ENCODE data around the gene OSR1.
"Not testable (repeated sequence)": the region's sequence is repeated elsewhere in the genome, so short reads cannot be mapped to it uniquely, and the experiment has no call there.

OSR1 gene

GRCh38 chr2:19358242-19359020 lies at the start of gene OSR1:
OSR1 (minus strand) TSS chr2:19358623; CDS start chr2:19353805, 4,818 bp downstream.
- Mint-ChIP-seq H3K27ac (no peak within 1 kb of the TSS), H3K4me1 (ENCODE audit: low read depth) (peaks cover 51% of the 10 kb centered on the region), H3K9me3 (no peaks in the 10 kb centered on the region), H3K27me3 (peaks cover 91% of the 10 kb centered on the region), H3K36me3 (ENCODE audit: low read depth) (no peaks in the 10 kb centered on the region), H3K4me3 (peak within 1 kb of the TSS; percentile 47)

DNA sequence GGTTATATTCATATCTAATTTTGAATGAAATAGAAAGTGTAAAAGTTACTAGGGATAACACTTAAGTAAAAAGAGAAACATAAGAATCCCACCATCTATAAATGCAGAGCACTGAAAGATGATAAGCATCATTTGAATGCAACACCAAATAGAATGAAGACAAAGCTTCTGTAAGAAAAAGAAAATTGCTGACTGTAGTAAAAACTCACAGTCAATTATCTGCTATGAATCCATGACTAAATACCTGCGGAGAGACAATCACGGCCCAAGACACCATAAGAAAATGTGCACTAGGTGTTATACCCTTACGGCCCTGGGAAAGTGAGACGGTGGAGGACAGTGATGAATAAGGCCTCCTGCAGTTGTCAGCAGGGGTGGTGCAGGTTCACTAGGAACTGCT lies 45.4 kb upstream of the OSR1 start:
- Mint-ChIP-seq H3K27me3 (peaks cover 13% of the 10 kb centered on the region), H3K27ac (no peak overlapping the region), H3K4me3 (no peak overlapping the region), H3K9me3 (no peaks in the 10 kb centered on the region), H3K4me1 (ENCODE audit: low read depth) (no peaks in the 10 kb centered on the region), H3K36me3 (ENCODE audit: low read depth) (no peaks in the 10 kb centered on the region)

DNA sequence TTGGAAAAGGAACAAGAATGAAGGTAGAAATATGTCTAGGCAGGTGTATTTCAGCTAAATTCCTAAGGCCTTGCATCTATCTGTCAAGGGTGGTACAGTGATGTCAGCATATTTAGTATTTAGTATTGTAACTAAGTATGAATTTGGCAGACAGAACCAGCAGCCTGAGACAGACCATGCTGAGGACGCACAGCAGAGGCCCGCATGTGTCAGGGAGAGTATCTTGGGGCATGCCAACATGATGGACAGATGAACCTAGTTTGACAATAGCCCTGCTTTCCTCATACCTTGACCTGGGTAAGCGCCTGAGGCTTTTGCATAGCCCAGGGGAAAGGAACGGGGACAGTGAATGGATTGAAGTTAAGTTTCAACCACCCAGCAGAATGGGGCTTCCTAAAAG lies 33.8 kb upstream of the OSR1 start:
- peaks cover 24% of the 10 kb centered on the region for H3K27me3 Mint-ChIP-seq
- H3K4me1 Mint-ChIP-seq (ENCODE audit: low read depth): no peaks in the 10 kb centered on the region
- no peaks in the 10 kb centered on the region for H3K36me3 Mint-ChIP-seq (ENCODE audit: low read depth)
- no peak overlapping the region for H3K4me3 Mint-ChIP-seq
- H3K27ac Mint-ChIP-seq: no peak overlapping the region
- H3K9me3 Mint-ChIP-seq: peaks cover 5% of the 10 kb centered on the region

GRCh38 chr2:19389469-19389868 lies 31.0 kb upstream of the OSR1 start:
- peaks cover 33% of the 10 kb centered on the region for H3K27me3 Mint-ChIP-seq
- H3K36me3 Mint-ChIP-seq (ENCODE audit: low read depth); H3K4me1 Mint-ChIP-seq (ENCODE audit: low read depth); H3K4me3 Mint-ChIP-seq; H3K27ac Mint-ChIP-seq: not testable (repeated sequence)
- H3K9me3 Mint-ChIP-seq: peaks cover 10% of the 10 kb centered on the region

DNA sequence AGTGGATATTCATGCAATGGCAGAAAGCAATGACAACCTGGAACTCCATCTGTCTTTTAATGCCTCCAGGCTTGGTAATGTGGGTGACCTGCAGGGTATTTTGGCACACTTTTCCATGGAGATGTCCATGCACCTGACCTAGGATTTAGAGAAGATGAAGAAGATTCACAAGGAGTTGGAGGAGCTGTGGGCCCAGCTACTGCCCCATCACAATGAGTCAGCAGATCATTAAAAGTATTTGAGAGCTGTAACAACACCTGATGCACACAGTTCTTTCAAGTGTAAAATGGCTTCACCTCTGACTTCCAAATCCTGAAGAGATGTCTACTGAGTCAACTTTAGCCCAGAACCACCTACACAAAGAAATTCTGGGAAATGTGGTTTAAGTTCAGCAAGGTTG lies 22.1 kb upstream of the OSR1 start:
- Mint-ChIP-seq H3K4me1 (ENCODE audit: low read depth) (no peaks in the 10 kb centered on the region), H3K27ac (no peak overlapping the region), H3K9me3 (no peaks in the 10 kb centered on the region), H3K27me3 (peaks cover 32% of the 10 kb centered on the region), H3K36me3 (ENCODE audit: low read depth) (no peaks in the 10 kb centered on the region), H3K4me3 (no peak overlapping the region)

DNA sequence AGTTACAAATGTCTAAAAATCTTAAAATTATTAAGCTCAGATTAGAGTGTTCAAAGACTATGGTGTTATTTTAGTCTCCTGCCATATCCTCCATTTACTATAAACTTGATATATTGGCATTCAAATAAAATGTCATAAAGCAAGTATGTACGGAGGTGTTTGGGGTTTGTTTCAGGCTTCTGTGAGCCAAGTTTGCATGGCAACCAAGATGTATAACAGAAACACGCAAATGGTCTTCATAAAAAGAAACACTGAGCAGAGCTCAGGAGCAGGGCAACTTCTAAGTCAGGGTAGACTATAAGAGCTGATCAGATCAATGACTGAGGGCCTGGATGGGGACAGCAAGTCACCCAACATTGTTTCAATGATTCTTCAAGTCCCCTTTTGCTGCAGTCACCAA lies 20.5 kb upstream of the OSR1 start:
- H3K4me1 Mint-ChIP-seq (ENCODE audit: low read depth): no peaks in the 10 kb centered on the region
- H3K27me3 Mint-ChIP-seq: peaks cover 41% of the 10 kb centered on the region
- no peaks in the 10 kb centered on the region for H3K9me3 Mint-ChIP-seq
- no peak overlapping the region for H3K27ac Mint-ChIP-seq
- no peaks in the 10 kb centered on the region for H3K36me3 Mint-ChIP-seq (ENCODE audit: low read depth)
- no peak overlapping the region for H3K4me3 Mint-ChIP-seq

DNA sequence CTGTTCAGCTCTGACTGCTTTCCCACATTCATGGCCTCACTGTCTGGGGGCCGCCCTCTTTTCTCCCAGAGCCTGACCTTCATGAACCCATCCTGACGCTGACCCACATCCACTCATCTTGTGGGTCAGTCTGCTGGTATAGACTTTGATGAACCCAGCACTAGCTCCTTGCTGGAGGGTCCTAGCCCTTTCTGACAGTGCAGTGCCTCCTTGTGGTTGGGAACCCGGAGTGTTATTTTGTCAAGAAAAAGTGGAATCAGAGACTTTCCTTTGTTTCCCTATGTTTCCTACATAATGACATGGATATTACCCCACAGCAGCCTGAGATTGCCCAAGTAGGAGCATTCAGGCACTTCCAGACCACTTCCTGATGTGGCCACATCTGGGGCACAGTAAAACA lies 19.3 kb upstream of the OSR1 start:
- no peak overlapping the region for H3K27ac Mint-ChIP-seq
- H3K27me3 Mint-ChIP-seq: peaks cover 46% of the 10 kb centered on the region
- H3K9me3 Mint-ChIP-seq: no peaks in the 10 kb centered on the region
- H3K36me3 Mint-ChIP-seq (ENCODE audit: low read depth): no peaks in the 10 kb centered on the region
- H3K4me3 Mint-ChIP-seq: no peak overlapping the region
- H3K4me1 Mint-ChIP-seq (ENCODE audit: low read depth): no peaks in the 10 kb centered on the region

GRCh38 chr2:19373352-19373751 lies 14.9 kb upstream of the OSR1 start:
- Mint-ChIP-seq H3K4me1 (ENCODE audit: low read depth) (no peaks in the 10 kb centered on the region), H3K4me3 (no peak overlapping the region), H3K36me3 (ENCODE audit: low read depth) (no peaks in the 10 kb centered on the region), H3K9me3 (no peaks in the 10 kb centered on the region), H3K27ac (no peak overlapping the region), H3K27me3 (peaks cover 47% of the 10 kb centered on the region)

GRCh38 chr2:19371996-19372582 lies 13.7 kb upstream of the OSR1 start:
- H3K9me3 Mint-ChIP-seq: no peaks in the 10 kb centered on the region
- no peaks in the 10 kb centered on the region for H3K36me3 Mint-ChIP-seq (ENCODE audit: low read depth)
- H3K27me3 Mint-ChIP-seq: peaks cover 46% of the 10 kb centered on the region
- no peaks in the 10 kb centered on the region for H3K4me1 Mint-ChIP-seq (ENCODE audit: low read depth)
- no peak overlapping the region for H3K27ac Mint-ChIP-seq
- H3K4me3 Mint-ChIP-seq: no peak overlapping the region

DNA sequence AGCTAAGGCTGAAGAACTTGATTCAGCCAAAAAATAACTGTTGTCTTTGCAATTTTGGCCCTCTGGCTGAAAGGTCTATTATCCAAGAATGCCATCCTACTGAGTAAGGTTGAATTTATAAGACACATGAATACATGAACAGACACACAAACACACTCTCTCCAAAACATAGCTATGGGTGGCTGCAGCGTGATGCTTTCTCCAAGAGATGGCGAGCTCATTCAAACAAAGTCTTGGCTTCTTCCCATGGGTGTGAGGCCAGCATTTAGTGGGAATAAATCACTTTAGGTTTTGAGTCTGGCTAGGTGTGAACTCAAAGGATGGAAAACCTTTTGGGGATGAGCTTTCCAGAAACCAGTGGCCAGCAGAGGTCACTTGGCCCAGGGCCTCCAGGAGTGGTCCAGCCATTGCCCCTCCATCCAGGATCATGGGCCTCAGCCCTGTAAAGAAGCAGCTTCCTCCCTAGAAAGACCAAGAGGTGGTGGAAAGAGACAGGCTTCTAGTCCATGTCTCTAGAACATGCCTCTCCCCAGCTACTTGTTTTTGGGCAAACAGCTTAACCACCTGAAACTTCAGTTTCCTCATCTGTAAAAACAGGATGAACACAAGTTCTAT lies 11.0 kb upstream of the OSR1 start:
- H3K4me1 Mint-ChIP-seq (ENCODE audit: low read depth): no peaks in the 10 kb centered on the region
- H3K36me3 Mint-ChIP-seq (ENCODE audit: low read depth): no peaks in the 10 kb centered on the region
- no peaks in the 10 kb centered on the region for H3K9me3 Mint-ChIP-seq
- peaks cover 32% of the 10 kb centered on the region for H3K27me3 Mint-ChIP-seq
- H3K4me3 Mint-ChIP-seq: no peak overlapping the region
- H3K27ac Mint-ChIP-seq: no peak overlapping the region

- no peak overlapping the region for H3K4me3 Mint-ChIP-seq
- H3K9me3 Mint-ChIP-seq: no peaks in the 10 kb centered on the region
- peaks cover 33% of the 10 kb centered on the region for H3K27me3 Mint-ChIP-seq
- no peaks in the 10 kb centered on the region for H3K36me3 Mint-ChIP-seq (ENCODE audit: low read depth)
- no peak overlapping the region for H3K27ac Mint-ChIP-seq
- peaks cover under 1% of the 10 kb centered on the region for H3K4me1 Mint-ChIP-seq (ENCODE audit: low read depth)
Observed at GRCh38 chr2:19368760-19369159, 10.3 kb upstream of the OSR1 start.

- peaks cover 42% of the 10 kb centered on the region for H3K27me3 Mint-ChIP-seq
- no peak overlapping the region for H3K27ac Mint-ChIP-seq
- H3K4me1 Mint-ChIP-seq (ENCODE audit: low read depth): peaks cover 15% of the 10 kb centered on the region
- H3K9me3 Mint-ChIP-seq: no peaks in the 10 kb centered on the region
- no peak overlapping the region for H3K4me3 Mint-ChIP-seq
- no peaks in the 10 kb centered on the region for H3K36me3 Mint-ChIP-seq (ENCODE audit: low read depth)
Observed at GRCh38 chr2:19367326-19367725, 8.9 kb upstream of the OSR1 start.

DNA sequence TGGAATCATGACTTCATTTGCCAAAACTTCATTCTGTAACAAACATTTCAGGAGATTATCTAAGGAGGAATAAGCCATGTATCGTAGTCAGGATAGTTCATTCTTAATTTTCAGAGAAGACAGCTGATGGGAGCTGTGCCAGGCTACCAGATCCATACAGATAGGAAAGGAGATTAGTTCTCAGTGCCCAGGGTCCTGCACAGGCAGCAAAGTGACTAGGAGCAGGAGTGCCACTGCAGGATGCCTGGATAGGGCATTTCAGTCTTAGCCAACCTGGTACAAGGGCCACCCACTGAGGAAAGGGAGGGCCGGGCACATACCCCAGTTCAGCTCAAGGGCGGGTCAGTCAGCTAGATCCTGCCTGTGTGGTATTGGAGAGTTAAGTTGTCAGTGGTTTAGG lies 6.7 kb upstream of the OSR1 start:
- H3K4me1 Mint-ChIP-seq (ENCODE audit: low read depth): peaks cover 31% of the 10 kb centered on the region
- no peaks in the 10 kb centered on the region for H3K36me3 Mint-ChIP-seq (ENCODE audit: low read depth)
- peaks cover 55% of the 10 kb centered on the region for H3K27me3 Mint-ChIP-seq
- H3K27ac Mint-ChIP-seq: no peak overlapping the region
- no peaks in the 10 kb centered on the region for H3K9me3 Mint-ChIP-seq
- H3K4me3 Mint-ChIP-seq: no peak overlapping the region

DNA sequence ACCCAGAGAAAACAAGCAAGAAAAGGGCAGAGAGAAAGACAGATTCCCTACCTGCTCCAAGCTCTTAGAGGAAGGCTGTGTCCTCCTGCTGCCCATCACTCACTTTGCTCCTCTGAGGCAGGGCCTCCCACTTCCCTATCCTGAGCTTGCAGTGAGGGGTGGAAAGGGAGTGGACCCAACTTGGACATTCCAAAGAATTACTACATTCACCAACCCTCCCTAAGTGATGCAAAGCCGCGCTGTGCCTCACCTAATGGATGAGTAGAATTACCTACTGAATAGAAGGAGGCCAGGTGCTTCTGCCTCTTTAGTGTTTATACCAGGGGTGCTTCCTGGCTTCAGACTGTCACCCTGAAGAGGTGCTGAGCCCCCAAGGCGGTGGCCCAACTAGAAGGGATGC lies 5.6 kb upstream of the OSR1 start:
- Mint-ChIP-seq H3K9me3 (no peaks in the 10 kb centered on the region), H3K36me3 (ENCODE audit: low read depth) (no peaks in the 10 kb centered on the region), H3K27ac (no peak overlapping the region), H3K27me3 (peaks cover 61% of the 10 kb centered on the region), H3K4me1 (ENCODE audit: low read depth) (peaks cover 31% of the 10 kb centered on the region), H3K4me3 (no peak overlapping the region)

DNA sequence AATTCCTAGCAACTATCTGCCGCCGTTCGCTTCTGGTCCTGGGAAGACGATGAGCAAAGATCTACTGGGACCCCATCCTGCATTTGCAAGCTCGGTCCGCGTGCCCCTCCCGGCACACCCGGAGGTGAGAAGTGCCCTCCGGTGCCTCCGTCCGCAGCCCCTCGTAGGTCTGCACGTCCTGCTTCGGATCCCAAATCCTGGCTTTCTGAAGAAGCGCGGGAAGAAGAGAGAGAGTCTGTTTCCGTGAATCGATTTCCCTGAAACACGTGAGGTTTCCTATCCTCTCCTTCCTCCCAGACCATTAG lies 5.0 kb upstream of the OSR1 start:
- Mint-ChIP-seq H3K27ac (no peak overlapping the region), H3K27me3 (peaks cover 61% of the 10 kb centered on the region), H3K9me3 (no peaks in the 10 kb centered on the region), H3K36me3 (ENCODE audit: low read depth) (no peaks in the 10 kb centered on the region), H3K4me1 (ENCODE audit: low read depth) (peaks cover 33% of the 10 kb centered on the region), H3K4me3 (peak overlapping the region; percentile 98)

Data from stimulated activated naive CD8-positive, alpha-beta T cell treated with anti-CD3 and anti-CD28 coated beads, Interleukin-15, Interleukin-2, amounts not matched to agents 100 ng/mL and 50 ng/mL, for 24 hours (primary cell).